Dedifferentiated amniotic fluid mesenchymal stem cell (primary cell): ENCODE measurements around the gene NEDD8.

Experiments used
- DNase-seq: peaks from one replicate; pipeline ENCODE4 v3.0.0-alpha.2; 2016; ENCODE audit errors: extremely low spot score

NEDD8 gene

DNA sequence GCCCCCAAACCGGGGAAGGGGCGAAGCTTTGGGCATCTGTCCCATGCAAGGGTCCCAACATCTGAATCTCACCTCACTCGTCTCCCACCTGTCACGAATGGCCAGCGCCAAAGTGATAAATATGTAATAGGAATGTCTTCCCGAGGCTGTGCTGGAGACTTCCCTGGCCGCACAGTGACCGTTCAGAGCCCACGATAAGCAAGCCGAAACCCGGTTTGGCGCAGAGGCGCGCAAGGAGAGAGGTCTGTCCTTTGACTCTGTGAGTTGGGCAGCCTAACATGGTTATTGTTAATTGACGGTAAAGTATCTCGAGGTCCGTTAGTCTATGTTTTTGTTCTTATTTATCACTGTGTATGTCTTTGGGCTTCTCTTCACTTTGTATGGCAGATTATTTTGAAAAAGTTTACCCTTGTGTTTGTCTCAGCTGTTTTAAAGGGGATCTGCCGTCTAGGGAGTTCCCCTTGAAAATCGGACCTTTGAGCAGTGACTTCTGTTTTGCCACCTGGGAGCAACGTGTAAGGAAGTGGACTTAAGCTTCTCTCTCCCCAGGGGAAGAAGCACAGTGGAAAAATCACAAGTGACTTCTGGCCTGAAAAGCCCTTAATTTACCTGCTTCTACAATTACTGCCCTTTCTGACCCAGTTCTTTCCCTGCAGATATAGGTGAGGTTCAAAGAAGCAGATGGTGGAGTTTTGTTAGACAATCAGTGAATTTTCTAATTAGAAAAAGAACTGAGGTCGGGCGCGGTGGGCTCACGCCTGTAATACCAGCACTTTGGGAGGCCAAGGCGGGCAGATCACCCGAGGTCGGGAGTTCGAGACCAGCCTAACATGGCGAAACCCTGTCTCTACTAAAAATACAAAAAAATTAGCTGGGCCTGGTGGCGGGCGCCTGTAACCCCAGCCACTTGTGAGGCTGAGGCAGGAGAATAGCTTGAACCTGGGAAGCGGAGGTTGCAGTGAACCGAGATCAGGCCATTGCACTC lies 35.8 kb downstream of the NEDD8 start:
- DNase-seq: no peak

DNA sequence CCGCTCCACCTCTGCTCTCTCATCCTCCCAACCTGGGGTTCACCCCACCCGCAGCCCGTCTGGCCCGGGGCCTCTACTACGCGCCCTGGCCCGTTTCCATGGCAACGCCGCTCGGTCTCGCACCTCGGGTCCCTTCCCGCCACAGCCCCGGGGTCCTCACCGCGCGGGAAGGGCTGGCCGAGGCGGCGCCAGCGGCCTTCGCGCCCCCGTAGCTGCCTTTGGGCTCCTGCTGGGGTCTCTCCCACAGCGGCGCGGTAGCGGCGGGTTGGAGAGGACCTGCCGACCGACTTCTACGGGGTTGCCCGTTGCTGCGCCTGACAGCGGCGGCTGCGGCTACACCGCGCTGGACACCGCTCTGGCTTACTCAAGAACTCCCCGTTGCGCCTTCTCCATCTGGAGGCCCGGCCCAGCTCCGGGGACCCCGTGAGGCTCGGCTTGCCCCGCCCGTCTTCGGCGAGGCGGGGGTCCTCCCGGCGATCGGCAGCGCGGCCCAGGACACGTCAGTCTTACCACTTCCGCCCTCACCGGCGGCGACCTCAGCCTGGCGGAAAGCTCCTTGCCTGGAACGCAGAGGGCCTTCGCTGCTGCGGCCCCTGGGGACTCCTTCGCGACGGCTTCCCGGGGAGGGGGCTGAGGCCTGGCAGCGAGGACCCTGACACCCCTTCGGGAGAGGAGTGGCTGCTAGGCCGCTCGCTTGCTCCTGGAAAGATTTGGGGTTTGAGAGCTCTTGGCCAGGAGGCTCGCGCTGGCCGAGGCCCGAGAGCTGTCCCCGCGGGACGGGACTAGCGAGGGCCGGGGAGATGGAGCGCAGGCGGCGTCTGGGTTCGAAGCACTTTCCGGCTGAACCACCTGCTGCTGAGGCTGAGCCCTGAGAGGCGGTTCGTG lies 36.7 kb downstream of the NEDD8 start, which contains the start of gene TM9SF1:
Gene TM9SF1, minus strand, starts transcription at position 256 of the 885 bp plus-strand sequence. CDS start 422 bp downstream, outside the sequence.
- peak; percentile 62 for DNase-seq

DNA sequence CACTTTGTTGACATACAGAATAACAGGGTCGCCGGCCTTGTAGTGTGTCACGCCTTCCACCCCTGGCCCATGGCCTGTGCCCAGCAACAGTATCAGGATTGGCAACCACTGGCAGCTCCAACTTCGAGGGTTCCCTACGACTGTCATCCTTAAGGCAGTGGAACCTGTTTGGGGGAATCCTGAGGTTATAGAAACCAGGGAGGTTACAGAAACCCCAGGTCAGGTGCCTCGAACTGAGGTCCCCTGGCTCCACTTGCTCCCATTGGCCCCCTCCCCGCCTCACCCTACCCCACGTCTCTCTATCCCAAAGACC lies 37.3 kb downstream of the NEDD8 start:
- DNase-seq: no peak

DNA sequence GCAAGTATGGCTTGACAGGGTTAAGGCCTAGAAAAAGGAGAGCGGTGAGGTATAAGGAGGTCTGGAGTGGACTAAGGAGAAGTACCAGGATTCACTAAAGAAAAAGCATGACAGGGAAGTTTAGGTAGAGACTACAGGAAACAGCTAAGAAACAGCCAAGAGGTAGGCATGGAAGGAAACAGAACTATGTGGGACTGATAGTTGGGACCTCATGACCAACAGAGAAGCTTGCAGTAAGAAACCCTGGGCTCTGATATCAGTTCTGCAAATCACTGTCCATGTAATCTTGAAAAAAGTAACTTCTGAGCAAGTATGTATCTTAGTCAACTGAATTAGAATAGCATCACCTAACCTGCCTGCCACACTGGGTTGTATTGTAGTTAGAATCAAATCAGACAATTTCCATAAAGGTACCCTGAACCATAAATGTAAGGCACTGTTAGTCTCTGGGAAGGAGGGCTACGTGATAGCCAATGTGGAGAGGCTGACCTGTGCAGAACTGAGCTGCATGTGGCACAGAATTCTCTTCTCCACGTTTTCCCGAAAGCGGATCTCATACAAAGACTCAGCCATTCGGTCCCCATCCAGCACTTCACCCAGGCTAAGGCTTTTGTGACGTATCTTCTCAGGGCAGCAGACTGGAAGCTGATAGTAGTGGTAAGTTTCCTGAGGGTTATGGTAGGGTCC lies 37.8 kb downstream of the NEDD8 start:
- DNase-seq: no peak

DNA sequence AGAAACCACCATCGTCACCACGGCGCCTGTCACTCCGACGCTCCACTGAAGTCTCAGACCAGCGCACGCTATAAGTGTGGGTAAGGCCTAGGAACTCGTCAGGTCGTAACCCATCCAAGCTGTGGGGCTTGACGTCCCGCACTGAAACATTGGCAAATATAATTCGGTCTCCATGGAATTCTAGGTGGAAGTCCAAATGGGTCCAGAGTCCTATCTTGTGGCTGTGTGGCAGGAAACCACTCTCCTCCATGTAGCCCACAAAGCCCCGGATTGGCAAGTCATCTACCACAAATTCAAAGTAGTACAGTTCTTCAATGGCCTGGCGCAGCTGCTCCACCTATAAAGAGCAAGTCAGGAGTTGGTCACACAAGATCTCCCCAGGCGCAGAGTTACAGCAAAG lies 39.2 kb downstream of the NEDD8 start:
- no peak for DNase-seq

DNA sequence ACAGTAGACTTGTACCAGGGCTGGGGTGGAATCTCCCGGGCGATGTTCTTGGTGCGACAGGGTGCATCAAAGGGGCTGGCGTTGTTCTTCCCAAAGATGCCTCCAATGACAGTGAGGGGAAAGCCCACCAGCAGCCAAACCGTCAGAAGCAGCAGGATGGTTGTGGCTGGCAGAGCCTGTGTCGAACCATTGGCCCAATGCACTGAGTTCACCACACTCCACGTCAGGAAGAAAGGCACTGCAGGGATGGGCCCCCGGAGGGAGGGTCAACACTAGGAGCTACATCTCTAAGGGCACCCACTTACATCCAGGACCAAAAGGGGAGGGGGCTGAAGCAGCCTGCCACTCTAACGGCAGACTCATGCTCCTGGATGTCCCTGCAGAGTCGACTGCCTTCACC lies 41.8 kb downstream of the NEDD8 start:
- DNase-seq: no peak

DNA sequence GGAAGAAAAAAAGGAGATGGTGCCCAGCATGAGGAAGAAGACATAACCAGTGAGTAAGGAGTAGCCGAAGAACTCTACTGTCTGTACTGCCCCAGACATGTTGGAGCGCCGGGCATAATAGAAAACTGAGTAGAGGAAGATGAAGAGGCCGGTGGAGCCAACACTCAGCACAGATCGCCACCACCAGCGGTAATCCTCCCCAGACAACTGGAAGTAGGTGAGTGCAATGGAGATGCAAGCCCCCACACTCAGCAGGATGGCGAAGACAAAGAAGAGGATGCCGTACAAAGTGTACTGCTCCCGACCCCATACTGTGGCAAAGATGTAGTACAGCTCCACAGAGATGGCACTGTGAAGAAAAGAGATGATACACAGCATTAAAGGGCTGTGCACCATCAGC lies 42.7 kb downstream of the NEDD8 start:
- no peak for DNase-seq

DNA sequence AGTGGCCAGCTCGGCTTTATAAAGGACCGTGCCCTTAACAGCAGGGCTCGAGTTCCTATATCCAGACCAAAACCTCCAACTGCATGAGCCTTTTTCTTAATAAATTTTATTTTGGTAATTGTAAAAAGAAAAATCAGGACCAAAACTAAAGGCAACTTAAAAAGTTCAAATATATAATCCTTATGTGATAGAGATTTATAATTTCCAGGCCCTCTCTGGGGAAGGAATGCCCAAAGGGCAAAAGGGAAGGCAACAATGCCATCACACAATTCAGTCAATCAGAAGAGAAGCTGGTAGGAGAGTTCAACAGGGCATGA lies 43.1 kb downstream of the NEDD8 start:
- DNase-seq: no peak

DNA sequence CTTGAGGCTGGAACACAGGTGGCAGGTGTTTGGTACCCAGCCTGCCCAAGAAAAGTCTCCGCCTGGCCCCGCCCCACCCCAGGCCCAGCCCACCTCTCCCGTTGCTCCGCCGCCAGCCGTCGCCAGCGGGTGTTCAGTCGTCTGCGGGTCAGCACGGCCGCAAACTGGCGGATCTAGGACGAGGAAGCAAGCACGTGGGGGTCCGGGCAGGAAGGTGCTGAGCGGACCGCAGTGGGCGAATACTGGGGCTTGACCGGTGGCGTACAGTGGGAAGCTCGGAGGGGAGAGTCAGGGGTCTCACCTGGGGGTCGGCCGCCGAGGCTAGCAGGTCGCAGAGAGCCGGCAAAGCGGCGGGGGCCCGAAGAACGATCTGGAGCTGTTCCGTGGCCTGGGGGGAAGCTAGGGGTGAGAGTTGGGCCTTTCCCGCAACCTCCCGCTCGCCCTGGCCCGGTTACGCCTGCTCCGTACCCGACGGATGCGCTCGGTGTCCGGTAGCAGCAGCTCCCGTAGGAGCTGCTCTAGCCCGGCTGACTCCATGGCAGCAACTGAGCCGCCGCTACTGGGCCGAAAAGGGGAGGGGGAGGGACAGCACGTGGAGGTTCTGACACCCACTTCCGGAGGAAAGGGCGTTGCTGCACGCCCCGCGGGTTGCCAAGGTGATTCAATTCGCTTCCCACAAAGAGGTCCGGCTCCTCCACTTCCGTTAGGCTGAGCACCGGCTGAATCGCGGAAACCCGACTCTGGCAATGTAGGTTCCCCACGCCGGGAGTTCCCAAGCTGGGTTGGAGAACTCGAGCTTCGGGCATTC lies 43.7 kb downstream of the NEDD8 start, which contains the start of gene IPO4:
Gene IPO4, minus strand, starts transcription at position 566 of the 808 bp plus-strand sequence. Its CDS starts 29 bp downstream, at position 537.
- DNase-seq: peak; percentile 99

DNA sequence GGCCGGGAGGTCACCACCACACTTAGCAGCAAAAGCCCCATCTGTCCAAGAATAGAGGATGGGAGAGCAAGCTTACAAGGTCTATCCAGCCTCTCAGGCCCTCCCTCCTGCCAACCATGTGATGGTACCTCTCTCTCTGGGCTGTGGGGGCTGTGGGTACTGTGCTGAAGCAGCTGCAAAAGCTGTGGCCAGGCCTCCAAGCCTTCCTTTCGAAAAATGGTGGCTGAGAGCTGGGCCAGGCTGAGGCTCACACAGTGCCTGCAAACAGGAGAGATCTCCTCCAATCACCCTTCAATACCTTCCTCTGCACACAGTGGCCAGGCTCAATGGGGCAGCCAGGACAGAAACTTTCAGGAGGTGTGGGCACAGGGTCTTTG lies 44.6 kb downstream of the NEDD8 start:
- DNase-seq: no peak

DNA sequence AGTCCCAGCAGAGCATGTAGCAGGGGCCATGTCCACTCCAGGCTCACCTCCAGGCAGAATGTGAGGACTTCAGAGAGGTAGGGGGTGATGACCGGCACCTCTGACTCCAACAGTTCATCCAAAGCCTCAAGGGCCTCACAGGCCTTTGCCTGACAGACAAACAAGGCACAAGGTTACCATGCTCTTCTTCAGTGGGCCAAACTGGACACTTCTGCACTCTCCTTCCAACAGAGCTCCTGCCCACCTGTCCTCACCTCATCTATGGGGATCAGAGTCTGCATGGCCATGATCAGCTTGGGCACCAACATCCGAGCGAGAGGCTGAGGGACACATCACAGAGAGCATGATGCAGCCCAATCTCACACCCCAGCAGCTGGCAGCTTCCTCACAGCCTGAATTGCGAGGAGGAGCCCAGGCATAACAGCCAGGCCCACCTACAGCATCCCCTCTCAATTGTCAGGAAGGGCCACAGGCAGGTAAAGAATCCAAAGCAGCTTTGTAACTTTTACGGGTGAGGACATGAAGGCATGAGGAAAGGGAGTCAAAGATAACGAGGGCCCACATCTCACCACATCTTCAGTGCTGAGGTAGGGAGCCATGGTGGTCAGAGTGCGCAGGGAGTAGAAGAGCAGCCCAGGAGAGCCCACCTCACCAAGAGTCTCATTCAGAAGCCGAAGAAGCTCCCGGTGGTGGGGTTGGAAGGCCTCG lies 45.2 kb downstream of the NEDD8 start:
- no peak for DNase-seq

DNA sequence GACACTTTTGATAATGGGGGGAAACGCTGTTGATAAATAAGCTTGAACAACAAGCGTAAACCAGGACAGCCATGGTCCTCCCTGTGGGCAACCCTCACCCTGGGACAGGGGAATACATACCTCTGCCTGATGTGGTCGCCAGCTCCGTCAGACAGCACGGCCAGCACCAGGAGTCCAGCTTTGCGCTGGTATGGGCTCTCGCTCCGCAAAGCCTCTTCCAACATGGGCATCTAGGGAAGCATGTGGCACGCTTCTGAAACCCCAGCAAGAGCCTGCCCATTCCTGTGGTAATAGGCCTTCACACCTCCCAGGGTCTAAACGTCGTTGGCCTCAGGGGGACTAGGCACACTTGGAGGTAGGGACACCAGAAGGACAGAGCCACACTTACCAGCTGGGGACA lies 46.4 kb downstream of the NEDD8 start:
- no peak for DNase-seq

DNA sequence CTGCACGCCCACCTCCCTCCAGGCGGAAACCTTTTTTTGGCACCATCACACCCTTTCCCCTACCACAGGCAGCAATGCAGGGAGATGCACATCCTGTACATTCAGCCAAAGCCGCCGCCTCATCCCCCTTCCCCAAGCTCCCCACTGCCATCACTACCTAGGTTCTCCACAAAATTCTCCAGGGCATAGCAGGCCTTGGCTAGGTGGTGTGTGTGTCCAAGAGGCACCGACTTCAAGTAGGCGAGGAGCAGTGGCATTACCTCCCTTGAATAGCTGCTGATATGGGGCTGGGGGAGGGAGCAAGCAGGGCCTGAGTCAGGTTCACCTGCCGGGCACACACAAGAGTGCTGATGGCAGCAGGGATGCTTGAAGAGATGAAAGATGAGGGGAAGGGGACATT lies 47.1 kb downstream of the NEDD8 start:
- no peak for DNase-seq

DNA sequence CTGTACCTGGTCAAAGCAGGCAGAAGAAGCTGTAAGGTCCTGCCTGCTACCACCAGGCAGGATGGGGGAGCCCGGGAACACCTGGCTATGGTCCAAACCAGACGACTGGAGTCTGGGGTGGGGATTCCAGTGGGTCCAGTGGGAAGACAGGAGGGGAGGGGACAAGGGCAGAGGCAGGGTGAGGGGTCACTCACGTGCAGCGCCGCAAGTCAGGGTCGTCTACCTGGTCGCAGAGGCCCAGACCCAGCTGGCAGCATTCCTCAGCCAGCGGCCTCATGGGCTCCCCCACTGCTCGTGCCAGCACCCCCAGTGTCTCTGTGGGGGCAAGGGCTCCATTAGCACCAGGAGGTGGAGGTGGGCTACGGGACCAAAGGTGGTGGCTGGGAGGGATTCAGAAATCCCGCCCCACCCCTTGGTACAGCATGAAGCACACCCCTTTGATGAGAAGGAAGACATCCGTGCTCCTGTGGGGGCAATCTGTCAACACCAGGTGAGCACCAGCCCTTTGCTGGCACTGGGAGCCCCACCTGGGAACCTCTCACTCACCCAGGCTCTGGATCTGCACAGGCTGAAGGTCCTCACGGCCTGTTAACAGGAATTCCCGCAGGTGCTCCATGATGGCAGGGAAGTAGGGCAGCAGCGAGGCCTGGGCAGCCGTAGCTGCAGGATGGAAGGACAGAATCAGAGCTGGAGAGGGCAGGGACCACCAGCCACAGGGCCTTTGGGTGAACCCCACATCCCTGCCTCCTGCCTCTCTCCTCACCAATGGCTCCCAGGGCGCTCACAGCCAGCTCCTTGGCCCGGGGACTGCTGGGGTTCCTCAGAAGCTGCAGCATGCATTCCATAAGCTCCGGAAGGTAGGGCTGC lies 47.8 kb downstream of the NEDD8 start:
- DNase-seq: no peak

DNA sequence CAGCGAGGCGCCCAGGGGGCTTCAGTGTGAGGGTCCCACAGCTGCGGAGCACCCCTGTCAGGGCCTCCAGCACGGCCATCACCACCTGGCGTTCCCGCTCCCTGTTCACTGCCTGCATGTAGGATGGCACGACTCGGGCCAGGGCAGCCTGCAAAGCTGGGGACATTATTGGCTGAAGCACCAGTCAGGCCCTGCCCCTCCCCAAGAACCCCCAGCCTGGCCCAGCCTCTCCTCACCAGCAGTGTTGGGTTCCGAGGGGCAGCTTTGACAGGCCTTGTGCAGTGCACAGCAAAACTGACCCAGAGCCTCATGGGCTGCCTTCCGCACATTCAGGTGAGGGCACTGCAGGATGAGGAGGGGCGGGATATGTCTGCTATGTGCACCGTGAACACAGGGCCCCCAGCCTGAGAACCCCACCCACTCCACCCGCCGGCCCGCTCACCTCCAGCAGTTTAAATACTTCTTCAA lies 49.1 kb downstream of the NEDD8 start:
- no peak for DNase-seq

DNA sequence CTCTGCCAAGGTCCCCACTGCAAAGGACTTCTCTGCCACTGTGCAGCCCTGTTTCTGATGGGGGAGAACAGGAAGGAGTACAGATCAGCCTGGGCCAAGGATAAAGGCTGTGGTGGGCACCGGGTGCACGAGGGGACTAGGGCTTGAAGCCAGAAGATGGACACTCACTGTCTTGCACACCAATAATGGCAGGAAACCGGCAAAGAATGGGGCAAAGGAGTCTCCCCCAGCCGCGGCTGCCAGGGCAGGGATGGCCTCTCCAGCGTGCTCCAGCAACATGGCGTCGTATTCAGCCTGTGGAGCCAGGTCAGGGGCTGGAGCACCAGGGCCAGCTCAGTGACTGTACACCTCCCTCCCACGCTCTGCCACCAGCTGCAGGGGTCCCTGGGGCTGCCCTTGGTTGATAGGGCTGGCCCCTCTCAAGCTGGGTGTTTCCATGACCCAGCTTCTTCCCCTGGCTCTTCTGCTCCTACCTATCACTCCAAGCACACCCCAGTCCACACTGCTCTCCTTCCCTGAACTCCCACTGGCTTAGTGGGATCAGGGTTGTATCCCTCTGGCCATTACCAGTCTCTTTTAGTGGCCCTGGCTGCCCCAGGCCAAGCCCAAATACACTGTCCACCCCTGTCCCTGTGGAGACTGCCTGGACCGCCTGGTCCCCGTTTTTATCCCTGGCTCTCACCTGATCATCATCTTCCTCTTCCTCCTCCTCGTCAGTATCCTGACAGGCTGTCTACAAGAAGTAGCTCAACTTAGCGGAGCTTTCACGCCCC lies 49.9 kb downstream of the NEDD8 start:
- no peak for DNase-seq

DNA sequence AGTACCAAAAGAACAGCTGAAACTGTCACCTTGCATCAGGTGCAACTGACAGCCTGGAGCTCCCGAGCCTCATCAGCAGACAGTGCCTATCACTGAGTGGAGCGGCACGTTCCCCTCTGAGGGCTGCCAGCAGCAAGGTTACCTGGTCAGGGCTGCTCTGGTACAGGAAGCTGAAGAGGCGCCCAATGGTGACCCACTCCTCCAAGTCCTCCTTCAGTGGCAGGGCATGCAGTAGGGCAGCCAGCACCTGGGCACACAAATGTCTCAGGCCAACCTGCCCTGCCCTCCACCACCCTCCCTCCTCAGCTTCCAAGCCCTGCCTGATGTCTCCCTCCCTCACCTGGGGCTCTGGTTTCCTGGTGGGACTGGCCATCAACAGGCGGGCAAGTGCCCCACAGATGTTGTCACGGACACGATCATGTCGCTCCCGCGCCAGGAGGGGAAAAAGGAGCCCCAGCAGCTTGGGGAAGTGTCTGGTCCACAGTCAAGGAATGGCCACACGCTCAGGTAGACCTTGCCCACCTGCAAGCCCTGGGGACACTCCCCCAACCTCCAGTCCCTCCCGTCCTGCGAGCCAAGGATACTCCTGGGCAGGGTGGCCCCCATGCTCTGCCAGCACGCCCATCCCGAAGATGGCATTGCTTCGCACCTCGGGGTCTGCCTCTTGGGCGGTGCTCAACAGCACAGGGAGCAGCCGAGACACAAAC lies 50.6 kb downstream of the NEDD8 start:
- no peak for DNase-seq
